Neural progenitor cell (in vitro differentiated cells): ENCODE results near the gene LARGE1. TPM values are rescaled to one million over a fixed set of nuclear protein-coding genes. Genes with fewer than 3 reads are reported as not detected.
A peak's percentile ranks its signal among the peaks of the same experiment; 100 is the strongest.

Source experiments
- DNase-seq: peaks from one replicate; pipeline ENCODE4 v3.0.0-alpha.2; 2016; ENCODE audit warnings: low spot score
- H2AFZ ChIP-seq: fragments of 200-600 bp; sonication (generic); replicated peaks from 2 replicates; pipeline ENCODE4 v1.6.1; 2016; ENCODE audit warnings: antibody characterized with exemption
- H3F3A ChIP-seq: fragments of 200-600 bp; sonication (generic); 2 replicates; pipeline ENCODE4 v1.6.1; 2016; ENCODE audit warnings: antibody characterized with exemption, low read depth
- H3K27ac ChIP-seq: fragments of 200-600 bp; sonication (generic); 2 replicates; pipeline ENCODE4 v1.5.1; 2016; ENCODE audit warnings: mild to moderate bottlenecking
- H3K27me3 ChIP-seq: fragments of 200-600 bp; sonication (generic); 2 replicates; pipeline ENCODE4 v1.6.1; 2016; ENCODE audit warnings: mild to moderate bottlenecking, moderate library complexity
- H3K36me3 ChIP-seq: fragments of 200-600 bp; sonication (generic); 2 replicates; pipeline ENCODE4 v1.5.1; 2016
- H3K4me1 ChIP-seq: fragments of 200-600 bp; sonication (generic); 2 replicates; pipeline ENCODE4 v1.6.1; 2016; ENCODE audit warnings: mixed run types
- H3K4me2 ChIP-seq: fragments of 200-600 bp; sonication (generic); 2 replicates; pipeline ENCODE4 v1.6.1; 2016
- H3K4me3 ChIP-seq: fragments of 200-600 bp; sonication (generic); 2 replicates; pipeline ENCODE4 v1.5.1; 2016
- H3K79me2 ChIP-seq: fragments of 200-600 bp; sonication (generic); 2 replicates; pipeline ENCODE4 v1.6.1; 2016; ENCODE audit warnings: low read depth
- H3K9ac ChIP-seq: fragments of 200-600 bp; sonication (generic); 2 replicates; pipeline ENCODE4 v1.6.1; 2016
- H3K9me3 ChIP-seq: fragments of 200-600 bp; sonication (generic); 2 replicates; pipeline ENCODE4 v1.5.1; 2016; ENCODE audit warnings: low read depth
- H4K20me1 ChIP-seq: fragments of 200-600 bp; sonication (generic); 2 replicates; pipeline ENCODE4 v1.6.1; 2016; ENCODE audit warnings: low read depth
- H3K27ac Mint-ChIP-seq: 3 replicates; pipeline ENCODE4 v1.8.0; 2021; ENCODE audit warnings: mixed read lengths
- H3K27me3 Mint-ChIP-seq: 2 replicates; pipeline ENCODE4 v1.8.0; 2022; ENCODE audit warnings: low read depth, mild to moderate bottlenecking, inconsistent platforms, moderate library complexity, mixed read lengths; ENCODE audit not compliant: insufficient read depth
- H3K36me3 Mint-ChIP-seq: 3 replicates; pipeline ENCODE4 v1.8.0; 2021; ENCODE audit warnings: mixed read lengths
- H3K4me1 Mint-ChIP-seq: 3 replicates; pipeline ENCODE4 v1.8.0; 2021; ENCODE audit warnings: mixed read lengths
- H3K4me3 Mint-ChIP-seq: 3 replicates; pipeline ENCODE4 v1.8.0; 2021; ENCODE audit warnings: mild to moderate bottlenecking, moderate library complexity, mixed read lengths
- H3K9me3 Mint-ChIP-seq: 3 replicates; pipeline ENCODE4 v1.8.0; 2020; ENCODE audit warnings: mixed read lengths
- CTCF ChIP-seq: fragments of 200-600 bp; sonication (generic); IDR thresholded peaks from 2 replicates; pipeline ENCODE4 v1.5.1; 2017; ENCODE audit warnings: antibody characterized with exemption, mild to moderate bottlenecking
- EZH2 ChIP-seq: fragments of 200-600 bp; sonication (generic); IDR thresholded peaks from 2 replicates; pipeline ENCODE4 v1.6.1; 2017; ENCODE audit warnings: antibody characterized with exemption, mild to moderate bottlenecking, moderate library complexity
- EZH2phosphoT487 ChIP-seq: fragments of 200-600 bp; sonication (generic); IDR thresholded peaks from 2 replicates; pipeline ENCODE4 v1.6.1; 2017; ENCODE audit warnings: antibody characterized with exemption
- total RNA-seq: library from RNA; depleted of rRNA; stranded (reverse); fragments of >200 nt; gene quantifications from 2 replicates; pipeline ENCODE4 v1.2.3, GENCODE V29; 2015; ENCODE audit warnings: low replicate concordance

Gene LARGE1
- total RNA-seq, 1 donor from 2014 or later, result 24.9 TPM

GRCh38 chr22:33920927-33921524 is 750 bp upstream of the LARGE1 start:
- peaks cover 3% of the 10 kb centered on the region for H3K36me3 Mint-ChIP-seq
- peaks cover 42% of the 10 kb centered on the region for H3F3A ChIP-seq
- peaks cover 41% of the 10 kb centered on the region for H3K4me1 ChIP-seq
- peak overlapping the region; percentile 99 for H2AFZ ChIP-seq
- peaks cover 2% of the 10 kb centered on the region for H3K27me3 Mint-ChIP-seq
- H3K9ac ChIP-seq, result peak overlapping the region; percentile 7
- H3K27ac ChIP-seq, result no peak overlapping the region
- peaks cover 39% of the 10 kb centered on the region for H3K4me1 Mint-ChIP-seq
- peaks cover 39% of the 10 kb centered on the region for H4K20me1 ChIP-seq
- H3K36me3 ChIP-seq, result no peaks in the 10 kb centered on the region
- no peak for TF ChIP-seq EZH2
- no peak for TF ChIP-seq EZH2phosphoT487
- no peak for TF ChIP-seq CTCF
- H3K9me3 ChIP-seq, result no peaks in the 10 kb centered on the region
- peaks cover 42% of the 10 kb centered on the region for H3K79me2 ChIP-seq
- H3K4me3 Mint-ChIP-seq, result peak overlapping the region; percentile 88
- H3K4me3 ChIP-seq, result peak overlapping the region; percentile 79
- H3K27ac Mint-ChIP-seq, result peak overlapping the region; percentile 96
- peak overlapping the region; percentile 97 for H3K4me2 ChIP-seq
- peaks cover 13% of the 10 kb centered on the region for H3K27me3 ChIP-seq
- H3K9me3 Mint-ChIP-seq, result no peaks in the 10 kb centered on the region
- peak; percentile 99 for DNase-seq

GRCh38 chr22:33919391-33920196 is 682 bp downstream of the LARGE1 start:
- H3K4me1 Mint-ChIP-seq, result peaks cover 47% of the 10 kb centered on the region
- peaks cover 53% of the 10 kb centered on the region for H4K20me1 ChIP-seq
- DNase-seq, result peak; percentile 56
- H3K9ac ChIP-seq, result peak overlapping the region; percentile 46
- no peak overlapping the region for H2AFZ ChIP-seq
- H3K27ac Mint-ChIP-seq, result peak overlapping the region; percentile 73
- H3K9me3 ChIP-seq, result no peaks in the 10 kb centered on the region
- peaks cover 38% of the 10 kb centered on the region for H3F3A ChIP-seq
- peaks cover 13% of the 10 kb centered on the region for H3K27me3 ChIP-seq
- H3K27me3 Mint-ChIP-seq, result peaks cover 2% of the 10 kb centered on the region
- H3K9me3 Mint-ChIP-seq, result no peaks in the 10 kb centered on the region
- H3K4me3 ChIP-seq, result peak overlapping the region; percentile 81
- H3K4me2 ChIP-seq, result peak overlapping the region; percentile 95
- no peak for TF ChIP-seq CTCF
- no peak for TF ChIP-seq EZH2phosphoT487
- TF ChIP-seq EZH2, result no peak
- H3K4me3 Mint-ChIP-seq, result peak overlapping the region; percentile 99
- no peak overlapping the region for H3K27ac ChIP-seq
- H3K4me1 ChIP-seq, result peaks cover 33% of the 10 kb centered on the region
- peaks cover 3% of the 10 kb centered on the region for H3K36me3 Mint-ChIP-seq
- H3K36me3 ChIP-seq, result no peaks in the 10 kb centered on the region
- peaks cover 56% of the 10 kb centered on the region for H3K79me2 ChIP-seq

GRCh38 chr22:33918676-33919365 is 1.5 kb downstream of the LARGE1 start:
- DNase-seq, result no peak
- Histone ChIP-seq H3F3A (peaks cover 38% of the 10 kb centered on the region), H2AFZ (no peak overlapping the region), H3K9me3 (no peaks in the 10 kb centered on the region), H3K4me2 (peak overlapping the region; percentile 95), H3K4me3 (peak overlapping the region; percentile 81), H3K27me3 (peaks cover 13% of the 10 kb centered on the region), H4K20me1 (peaks cover 57% of the 10 kb centered on the region), H3K79me2 (peaks cover 63% of the 10 kb centered on the region), H3K4me1 (peaks cover 41% of the 10 kb centered on the region), H3K36me3 (no peaks in the 10 kb centered on the region), H3K27ac (no peak overlapping the region), H3K9ac (no peak overlapping the region)
- H3K36me3 Mint-ChIP-seq, result peaks cover 6% of the 10 kb centered on the region
- peak overlapping the region; percentile 99 for H3K4me3 Mint-ChIP-seq
- TF ChIP-seq EZH2phosphoT487, result no peak
- TF ChIP-seq CTCF, result no peak
- TF ChIP-seq EZH2, result no peak
- peaks cover 2% of the 10 kb centered on the region for H3K27me3 Mint-ChIP-seq
- H3K27ac Mint-ChIP-seq, result no peak overlapping the region
- peaks cover 52% of the 10 kb centered on the region for H3K4me1 Mint-ChIP-seq
- H3K9me3 Mint-ChIP-seq, result no peaks in the 10 kb centered on the region
